Activated CD4-positive, alpha-beta memory T cell treated with anti-CD3 and anti-CD28 coated beads for 36 hours (primary cell): ENCODE data around the gene IGFLR1. TPM values are rescaled to one million over a fixed set of nuclear protein-coding genes. Genes with fewer than 3 reads are reported as not detected.
A peak's percentile ranks its signal among the peaks of the same experiment; 100 is the strongest.
"Not testable (repeated sequence)": the region's sequence is repeated elsewhere in the genome, so short reads cannot be mapped to it uniquely, and the experiment has no call there.

Source experiments
- CTCF ChIA-PET: fragments of 350-600 bp; sonication (Branson Sonifier 250); formaldehyde crosslinking; loops from one replicate; lab custom pipeline; 2021; ENCODE audit warnings: antibody characterized with exemption, inconsistent platforms; lab: Charles Lee
- POLR2A ChIA-PET: fragments of 350-600 bp; sonication (Branson Sonifier 250); formaldehyde crosslinking; loops from one replicate; lab custom pipeline; 2021; ENCODE audit warnings: antibody characterized with exemption; lab: Charles Lee
- DNase-seq: peaks from one replicate; pipeline ENCODE4 v3.0.0-alpha.2; 2020
- H3K27ac Mint-ChIP-seq: one replicate; pipeline ENCODE4 v1.8.0; 2021; ENCODE audit warnings: mixed read lengths
- H3K27me3 Mint-ChIP-seq: one replicate; pipeline ENCODE4 v1.8.0; 2021; ENCODE audit warnings: mixed read lengths
- H3K36me3 Mint-ChIP-seq: one replicate; pipeline ENCODE4 v1.8.0; 2021; ENCODE audit warnings: mixed read lengths
- H3K4me1 Mint-ChIP-seq: one replicate; pipeline ENCODE4 v1.8.0; 2021; ENCODE audit warnings: low read depth, mixed read lengths
- H3K4me3 Mint-ChIP-seq: one replicate; pipeline ENCODE4 v1.8.0; 2021; ENCODE audit warnings: mild to moderate bottlenecking, mixed read lengths
- H3K9me3 Mint-ChIP-seq: one replicate; pipeline ENCODE4 v1.8.0; 2021; ENCODE audit warnings: mixed read lengths
- intact Hi-C: fragments of 100-400 bp; cut with micrococcal nuclease; formaldehyde crosslinking; loops from one replicate; pipeline ENCODE4 v1.15.1; 2023
- total RNA-seq, 2 experiments: library from RNA; stranded (reverse); gene quantifications; one replicate each; pipeline ENCODE4 v1.2.3, GENCODE V29; 2021

IGFLR1 gene
- total RNA-seq, 2 experiments from 2014 or later = 90.1 to 92.8 TPM

DNA sequence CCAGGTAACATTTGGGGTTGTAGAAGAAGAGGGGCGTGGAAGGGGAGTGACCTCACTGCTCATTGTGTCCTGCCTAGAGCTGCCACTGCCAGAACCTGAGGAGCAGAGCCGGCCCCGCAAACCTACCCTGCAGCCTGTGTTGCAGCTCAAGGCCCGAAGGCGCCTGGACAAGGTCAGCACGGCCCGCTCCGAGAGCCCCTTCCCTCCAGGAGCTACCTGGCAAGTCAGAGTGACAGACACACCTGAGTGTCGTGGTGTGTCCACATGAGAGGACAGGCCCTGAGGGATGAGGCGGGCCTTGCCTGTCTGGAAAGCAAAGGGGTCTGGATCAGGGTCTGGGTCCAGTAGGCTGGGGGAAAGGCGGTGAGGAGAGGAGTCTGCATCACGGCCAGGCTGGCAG lies 17.7 kb downstream of the IGFLR1 start:
- no peak for DNase-seq
- Mint-ChIP-seq H3K9me3 (no peaks in the 10 kb centered on the region), H3K27me3 (no peaks in the 10 kb centered on the region), H3K4me1 (peaks cover 9% of the 10 kb centered on the region), H3K36me3 (peaks cover 71% of the 10 kb centered on the region), H3K27ac (no peak overlapping the region), H3K4me3 (no peak overlapping the region)
- ChIA-PET POLR2A (interaction anchor here (1.5 to 2.1 kb wide), 2 partner anchors 16 to 18 kb away, joined by 3 to 8 read pairs; partner anchors contain the start of gene IGFLR1), CTCF (no interaction called here)
- intact Hi-C loops = no loop called here

DNA sequence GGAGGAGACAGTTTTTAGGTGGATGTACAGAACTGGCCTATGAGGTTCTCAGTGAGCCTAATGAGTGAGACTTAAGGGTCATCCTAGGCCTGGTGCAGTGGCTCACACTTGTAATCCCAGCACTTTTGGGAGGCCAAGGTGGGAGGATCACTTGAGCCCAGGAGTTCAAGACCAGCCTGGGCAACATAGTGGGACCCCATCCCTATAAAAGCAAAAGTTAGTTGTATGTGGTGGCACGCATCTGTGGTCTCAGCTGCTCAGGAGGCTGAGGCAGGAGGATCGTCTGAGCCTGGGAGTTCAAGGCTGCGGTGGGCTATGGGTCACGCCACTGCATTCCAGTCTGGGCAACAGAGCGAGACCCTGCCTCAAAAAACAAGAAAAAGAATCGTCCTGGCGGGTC lies 18.1 kb downstream of the IGFLR1 start:
- POLR2A ChIA-PET = interaction anchor here (2.1 kb wide), 1 partner anchor 17 kb away, joined by 8 read pairs; no protein-coding TSS in a partner anchor
- H3K27ac Mint-ChIP-seq, H3K27me3 Mint-ChIP-seq, H3K4me3 Mint-ChIP-seq, DNase-seq, intact Hi-C loops, H3K9me3 Mint-ChIP-seq, CTCF ChIA-PET: not testable (repeated sequence)
- Mint-ChIP-seq H3K4me1 (peaks cover 14% of the 10 kb centered on the region), H3K36me3 (peaks cover 70% of the 10 kb centered on the region)

DNA sequence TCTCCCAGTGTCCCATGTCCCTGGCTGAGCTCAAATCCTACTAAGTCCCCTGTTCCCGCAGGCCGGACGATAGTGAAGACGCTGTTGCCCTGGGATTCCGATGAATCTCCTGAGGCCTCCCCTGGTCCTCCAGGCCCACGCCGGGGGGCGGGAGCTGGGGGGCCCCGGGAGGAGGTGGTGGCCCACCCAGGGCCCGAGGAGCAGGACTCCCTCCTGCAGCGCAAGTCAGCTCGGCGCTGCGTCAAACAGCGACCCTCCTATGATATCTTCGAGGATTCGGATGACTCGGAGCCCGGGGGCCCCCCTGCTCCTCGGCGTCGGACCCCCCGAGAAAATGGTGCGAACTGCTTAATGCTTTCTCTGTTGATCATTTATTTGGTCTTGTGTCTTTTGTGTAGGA lies 18.6 kb downstream of the IGFLR1 start:
- POLR2A ChIA-PET = interaction anchor here (1.5 to 2.1 kb wide), 2 partner anchors 17 to 20 kb away, joined by 4 to 8 read pairs; no protein-coding TSS in a partner anchor
- Mint-ChIP-seq H3K4me1 (peaks cover 18% of the 10 kb centered on the region), H3K27ac (no peak overlapping the region), H3K27me3 (peaks cover under 1% of the 10 kb centered on the region), H3K9me3 (no peaks in the 10 kb centered on the region), H3K36me3 (peaks cover 68% of the 10 kb centered on the region), H3K4me3 (no peak overlapping the region)
- CTCF ChIA-PET = no interaction called here
- intact Hi-C loops = no loop called here
- no peak for DNase-seq

DNA sequence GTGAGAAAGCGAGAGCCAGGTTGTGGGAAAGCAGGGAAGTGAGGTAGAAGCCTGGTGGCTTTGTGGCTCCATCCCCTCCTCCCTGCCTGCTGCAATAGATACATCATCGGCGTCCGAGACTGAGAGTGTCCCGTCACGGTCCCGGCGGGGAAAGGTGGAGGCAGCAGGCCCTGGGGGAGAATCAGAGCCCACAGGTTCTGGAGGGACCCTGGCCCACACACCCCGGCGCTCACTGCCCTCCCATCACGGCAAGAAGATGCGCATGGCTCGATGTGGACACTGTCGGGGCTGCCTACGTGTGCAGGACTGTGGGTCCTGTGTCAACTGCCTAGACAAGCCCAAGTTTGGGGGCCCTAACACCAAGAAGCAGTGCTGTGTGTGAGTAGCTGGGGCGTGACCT lies 19.4 kb downstream of the IGFLR1 start:
- no peaks in the 10 kb centered on the region for H3K9me3 Mint-ChIP-seq
- H3K36me3 Mint-ChIP-seq = peaks cover 64% of the 10 kb centered on the region
- no peak for DNase-seq
- H3K4me1 Mint-ChIP-seq = peaks cover 22% of the 10 kb centered on the region
- no peak overlapping the region for H3K27ac Mint-ChIP-seq
- peaks cover 1% of the 10 kb centered on the region for H3K27me3 Mint-ChIP-seq
- POLR2A ChIA-PET = interaction anchor here (1.5 to 2.1 kb wide), 2 partner anchors 18 to 20 kb away, joined by 4 to 8 read pairs; no protein-coding TSS in a partner anchor
- CTCF ChIA-PET = no interaction called here
- intact Hi-C loops = no loop called here
- H3K4me3 Mint-ChIP-seq = no peak overlapping the region

DNA sequence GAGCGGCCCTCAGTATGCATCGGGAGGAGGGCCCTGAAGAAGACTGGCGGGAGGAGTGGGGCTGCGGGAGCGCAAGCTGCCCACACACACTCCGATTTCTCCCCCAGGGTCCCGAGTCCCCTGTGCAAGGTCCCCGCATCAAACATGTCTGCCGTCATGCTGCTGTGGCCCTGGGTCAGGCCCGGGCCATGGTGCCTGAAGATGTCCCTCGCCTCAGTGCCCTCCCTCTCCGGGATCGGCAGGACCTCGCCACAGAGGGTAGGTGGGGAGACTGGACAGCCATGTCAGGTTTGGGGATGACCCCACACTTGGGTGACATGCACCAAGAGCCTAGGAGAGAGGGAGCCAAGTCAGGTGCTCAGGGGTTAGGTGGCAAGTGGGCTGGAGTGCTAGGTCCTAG lies 19.8 kb downstream of the IGFLR1 start:
- ChIA-PET POLR2A (interaction anchor here (1.5 kb wide), 1 partner anchor 21 kb away, joined by 4 read pairs; no protein-coding TSS in a partner anchor), CTCF (no interaction called here)
- Mint-ChIP-seq H3K4me3 (no peak overlapping the region), H3K4me1 (peaks cover 22% of the 10 kb centered on the region), H3K27me3 (peaks cover 1% of the 10 kb centered on the region), H3K27ac (no peak overlapping the region), H3K9me3 (no peaks in the 10 kb centered on the region), H3K36me3 (peaks cover 64% of the 10 kb centered on the region)
- no peak for DNase-seq
- intact Hi-C loops = no loop called here

DNA sequence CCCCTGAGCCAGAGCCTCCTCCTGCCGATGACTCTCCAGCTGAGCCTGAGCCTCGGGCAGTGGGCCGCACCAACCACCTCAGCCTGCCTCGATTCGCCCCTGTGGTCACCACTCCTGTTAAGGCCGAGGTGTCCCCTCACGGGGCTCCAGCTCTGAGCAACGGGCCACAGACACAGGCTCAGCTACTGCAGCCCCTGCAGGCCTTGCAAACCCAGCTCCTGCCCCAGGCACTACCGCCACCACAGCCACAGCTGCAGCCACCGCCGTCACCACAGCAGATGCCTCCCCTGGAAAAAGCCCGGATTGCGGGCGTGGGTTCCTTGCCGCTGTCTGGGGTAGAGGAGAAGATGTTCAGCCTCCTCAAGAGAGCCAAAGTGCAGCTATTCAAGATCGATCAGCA lies 20.9 kb downstream of the IGFLR1 start:
- Mint-ChIP-seq H3K27ac (no peak overlapping the region), H3K9me3 (no peaks in the 10 kb centered on the region), H3K27me3 (peaks cover 1% of the 10 kb centered on the region), H3K4me1 (peaks cover 22% of the 10 kb centered on the region), H3K36me3 (peaks cover 64% of the 10 kb centered on the region), H3K4me3 (no peak overlapping the region)
- no peak for DNase-seq
- intact Hi-C loops = no loop called here
- POLR2A ChIA-PET = interaction anchor here (3.8 kb wide), 1 partner anchor 18 kb away, joined by 34 read pairs; no protein-coding TSS in a partner anchor
- CTCF ChIA-PET = interaction anchor here (0.8 kb wide), 1 partner anchor 190 kb away, joined by 5 read pairs; no protein-coding TSS in a partner anchor

- DNase-seq = no peak
- Mint-ChIP-seq H3K9me3 (no peaks in the 10 kb centered on the region), H3K4me1 (peaks cover 22% of the 10 kb centered on the region), H3K4me3 (no peak overlapping the region), H3K36me3 (peaks cover 64% of the 10 kb centered on the region), H3K27me3 (peaks cover 1% of the 10 kb centered on the region), H3K27ac (no peak overlapping the region)
- intact Hi-C loops = no loop called here
- ChIA-PET POLR2A (interaction anchor here (1.0 to 3.8 kb wide), 2 partner anchors 19 to 22 kb away, joined by 3 to 34 read pairs; partner anchors contain the start of gene IGFLR1), CTCF (interaction anchor here (0.8 kb wide), 1 partner anchor 26 kb away, joined by 4 read pairs; no protein-coding TSS in a partner anchor)
Observed at GRCh38 chr19:35720648-35721047, 21.6 kb downstream of the IGFLR1 start.

DNA sequence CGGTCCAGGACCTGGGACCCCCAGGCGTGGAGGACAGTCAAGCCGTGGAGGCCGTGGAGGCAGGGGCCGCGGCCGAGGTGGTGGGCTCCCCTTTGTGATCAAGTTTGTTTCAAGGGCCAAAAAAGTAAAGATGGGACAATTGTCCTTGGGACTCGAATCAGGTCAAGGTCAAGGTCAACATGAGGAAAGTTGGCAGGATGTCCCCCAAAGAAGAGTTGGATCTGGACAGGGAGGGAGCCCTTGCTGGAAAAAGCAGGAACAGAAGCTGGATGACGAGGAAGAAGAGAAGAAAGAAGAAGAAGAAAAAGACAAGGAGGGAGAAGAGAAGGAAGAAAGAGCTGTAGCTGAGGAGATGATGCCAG lies 22.1 kb downstream of the IGFLR1 start:
- DNase-seq = no peak
- Mint-ChIP-seq H3K27ac (peak overlapping the region; percentile 11), H3K4me3 (no peak overlapping the region), H3K36me3 (peaks cover 64% of the 10 kb centered on the region), H3K4me1 (peaks cover 22% of the 10 kb centered on the region), H3K9me3 (no peaks in the 10 kb centered on the region), H3K27me3 (peaks cover 1% of the 10 kb centered on the region)
- POLR2A ChIA-PET = interaction anchor here (1.0 to 3.8 kb wide), 2 partner anchors 20 to 22 kb away, joined by 3 to 34 read pairs; partner anchors contain the start of gene IGFLR1
- CTCF ChIA-PET = interaction anchor here (0.8 kb wide), 1 partner anchor 26 kb away, joined by 4 read pairs; no protein-coding TSS in a partner anchor
- intact Hi-C loops = no loop called here

DNA sequence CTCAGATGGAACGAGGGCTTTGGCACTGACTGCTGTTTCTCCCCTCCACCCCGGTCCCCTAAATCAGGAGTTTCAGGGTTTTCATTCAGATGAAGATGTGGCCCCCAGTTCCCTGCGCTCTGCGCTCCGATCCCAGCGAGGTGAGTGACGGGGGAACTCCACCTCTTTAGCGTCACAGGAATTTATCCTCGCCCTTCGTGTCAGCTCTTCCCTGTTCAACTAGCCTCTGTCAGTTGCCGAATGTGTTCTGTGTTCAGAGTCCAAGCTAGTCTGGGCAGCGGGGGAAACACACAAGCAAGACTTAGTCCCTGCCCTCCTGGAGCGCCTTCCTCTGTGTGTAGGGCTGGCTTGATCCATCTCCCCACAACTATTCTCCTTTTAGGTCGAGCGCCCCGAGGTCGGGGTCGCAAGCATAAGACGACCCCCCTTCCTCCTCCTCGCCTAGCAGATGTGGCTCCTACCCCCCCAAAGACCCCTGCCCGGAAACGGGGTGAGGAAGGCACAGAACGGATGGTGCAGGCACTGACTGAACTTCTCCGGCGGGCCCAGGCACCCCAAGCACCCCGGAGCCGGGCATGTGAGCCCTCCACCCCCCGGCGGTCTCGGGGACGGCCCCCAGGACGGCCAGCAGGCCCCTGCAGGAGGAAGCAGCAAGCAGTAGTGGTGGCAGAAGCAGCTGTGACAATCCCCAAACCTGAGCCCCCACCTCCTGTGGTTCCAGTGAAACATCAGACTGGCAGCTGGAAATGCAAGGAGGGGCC lies 22.7 kb downstream of the IGFLR1 start:
- no peak for DNase-seq
- CTCF ChIA-PET = interaction anchor here (1.3 to 1.4 kb wide), 2 partner anchors 25 to 71 kb away, joined by 3 to 12 read pairs; partner anchors contain the start of gene COX6B1
- peaks cover 26% of the 10 kb centered on the region for H3K4me1 Mint-ChIP-seq
- H3K4me3 Mint-ChIP-seq = peak overlapping the region; percentile 94
- H3K36me3 Mint-ChIP-seq = peaks cover 63% of the 10 kb centered on the region
- H3K27ac Mint-ChIP-seq = peak overlapping the region; percentile 93
- H3K9me3 Mint-ChIP-seq = no peaks in the 10 kb centered on the region
- POLR2A ChIA-PET = interaction anchor here (0.7 to 3.8 kb wide), 10 partner anchors 9 to 164 kb away, joined by 3 to 34 read pairs (median 6); partner anchors contain the start of genes IGFLR1, LIN37, PSENEN and U2AF1L4
- intact Hi-C loops = loop anchor here (10.0 kb wide), 2 partner anchors 395 to 495 kb away; partner anchors contain the start of genes OVOL3, POLR2I, TBCB and ZNF146
- peaks cover 1% of the 10 kb centered on the region for H3K27me3 Mint-ChIP-seq

- intact Hi-C loops = loop anchor here (10.0 kb wide), 2 partner anchors 396 to 496 kb away; partner anchors contain the start of genes OVOL3, POLR2I, TBCB and ZNF146
- peaks cover 1% of the 10 kb centered on the region for H3K27me3 Mint-ChIP-seq
- H3K9me3 Mint-ChIP-seq = no peaks in the 10 kb centered on the region
- H3K4me1 Mint-ChIP-seq = peaks cover 29% of the 10 kb centered on the region
- ChIA-PET POLR2A (interaction anchor here (0.7 to 3.8 kb wide), 14 partner anchors 10 to 165 kb away, joined by 3 to 34 read pairs (median 6); partner anchors contain the start of genes IGFLR1, LIN37, PSENEN and U2AF1L4), CTCF (interaction anchor here (0.8 to 1.4 kb wide), 6 partner anchors 20 to 101 kb away, joined by 3 to 12 read pairs (median 4); partner anchors contain the start of genes COX6B1 and LIN37)
- DNase-seq = peak; percentile 69
- peak overlapping the region; percentile 94 for H3K4me3 Mint-ChIP-seq
- peak overlapping the region; percentile 93 for H3K27ac Mint-ChIP-seq
- peaks cover 67% of the 10 kb centered on the region for H3K36me3 Mint-ChIP-seq
Observed at GRCh38 chr19:35718345-35719041, 23.8 kb downstream of the IGFLR1 start.

- DNase-seq = no peak
- Mint-ChIP-seq H3K27ac (peak within 1 kb of the TSS; percentile 99), H3K36me3 (peaks cover 65% of the 10 kb centered on the region), H3K4me1 (peaks cover 32% of the 10 kb centered on the region), H3K9me3 (no peaks in the 10 kb centered on the region), H3K27me3 (peaks cover 1% of the 10 kb centered on the region), H3K4me3 (peak within 1 kb of the TSS; percentile 94)
- ChIA-PET POLR2A (interaction anchor here (0.9 to 3.8 kb wide), 10 partner anchors 11 to 30 kb away, joined by 3 to 34 read pairs (median 7); partner anchors contain the start of genes IGFLR1, LIN37, PSENEN and U2AF1L4), CTCF (interaction anchor here (1.0 to 1.4 kb wide), 5 partner anchors 21 to 102 kb away, joined by 3 to 12 read pairs (median 3); partner anchors contain the start of genes COX6B1 and LIN37)
- intact Hi-C loops = loop anchor here (1.0 to 10.0 kb wide), 11 partner anchors 22 to 497 kb away; partner anchors contain the start of genes FFAR1, LIN37, NFKBID and OVOL3
Observed at GRCh38 chr19:35717665-35718344, 24.4 kb downstream of the IGFLR1 start, which contains the start of gene KMT2B. Gene KMT2B, plus strand, starts transcription at chr19:35718003. Its CDS starts 16 bp downstream, at chr19:35718019.
